ENCODE measurements around the gene TMEM125.

The TMEM125 gene

DNA sequence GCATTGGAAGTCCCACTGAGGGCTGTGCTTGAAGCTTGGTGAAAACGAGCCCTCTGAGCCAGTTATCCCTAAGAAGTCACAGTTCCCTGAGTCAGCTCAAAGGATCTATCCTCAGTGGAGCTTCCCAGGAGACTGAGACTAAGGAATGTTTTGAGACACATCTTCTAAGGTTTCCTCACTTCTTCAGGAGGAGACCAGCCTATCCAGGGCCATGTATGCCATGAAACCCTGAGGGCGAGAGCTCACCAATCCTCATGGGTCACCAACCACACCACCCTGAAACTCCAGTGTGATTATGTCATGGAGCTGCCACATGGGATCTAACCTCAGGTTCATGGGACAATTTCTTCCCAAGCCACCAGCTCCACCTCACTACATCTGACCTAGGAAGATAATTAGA, 23.4 kb downstream of the TMEM125 start:
- H3K4me3 ChIP-seq (replicated peaks; ENCODE audit: insufficient read depth, low read length): no peak overlapping the region
- DNase-seq (ENCODE audit: low read depth in 1 of 2, low spot score in 1 of 2): no peak
- no peak overlapping the region for H3K27ac ChIP-seq (replicated peaks)
- TF ChIP-seq, protein P1, sequence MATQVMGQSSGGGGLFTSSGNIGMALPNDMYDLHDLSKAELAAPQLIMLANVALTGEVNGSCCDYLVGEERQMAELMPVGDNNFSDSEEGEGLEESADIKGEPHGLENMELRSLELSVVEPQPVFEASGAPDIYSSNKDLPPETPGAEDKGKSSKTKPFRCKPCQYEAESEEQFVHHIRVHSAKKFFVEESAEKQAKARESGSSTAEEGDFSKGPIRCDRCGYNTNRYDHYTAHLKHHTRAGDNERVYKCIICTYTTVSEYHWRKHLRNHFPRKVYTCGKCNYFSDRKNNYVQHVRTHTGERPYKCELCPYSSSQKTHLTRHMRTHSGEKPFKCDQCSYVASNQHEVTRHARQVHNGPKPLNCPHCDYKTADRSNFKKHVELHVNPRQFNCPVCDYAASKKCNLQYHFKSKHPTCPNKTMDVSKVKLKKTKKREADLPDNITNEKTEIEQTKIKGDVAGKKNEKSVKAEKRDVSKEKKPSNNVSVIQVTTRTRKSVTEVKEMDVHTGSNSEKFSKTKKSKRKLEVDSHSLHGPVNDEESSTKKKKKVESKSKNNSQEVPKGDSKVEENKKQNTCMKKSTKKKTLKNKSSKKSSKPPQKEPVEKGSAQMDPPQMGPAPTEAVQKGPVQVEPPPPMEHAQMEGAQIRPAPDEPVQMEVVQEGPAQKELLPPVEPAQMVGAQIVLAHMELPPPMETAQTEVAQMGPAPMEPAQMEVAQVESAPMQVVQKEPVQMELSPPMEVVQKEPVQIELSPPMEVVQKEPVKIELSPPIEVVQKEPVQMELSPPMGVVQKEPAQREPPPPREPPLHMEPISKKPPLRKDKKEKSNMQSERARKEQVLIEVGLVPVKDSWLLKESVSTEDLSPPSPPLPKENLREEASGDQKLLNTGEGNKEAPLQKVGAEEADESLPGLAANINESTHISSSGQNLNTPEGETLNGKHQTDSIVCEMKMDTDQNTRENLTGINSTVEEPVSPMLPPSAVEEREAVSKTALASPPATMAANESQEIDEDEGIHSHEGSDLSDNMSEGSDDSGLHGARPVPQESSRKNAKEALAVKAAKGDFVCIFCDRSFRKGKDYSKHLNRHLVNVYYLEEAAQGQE (IDR thresholded peaks at IDR 0.05; ENCODE audit: insufficient replicate concordance, low read depth): no peak
- no peak for TF ChIP-seq GABPA (IDR thresholded peaks at IDR 0.05; ENCODE audit: low read depth)
- TF ChIP-seq, protein P2, sequence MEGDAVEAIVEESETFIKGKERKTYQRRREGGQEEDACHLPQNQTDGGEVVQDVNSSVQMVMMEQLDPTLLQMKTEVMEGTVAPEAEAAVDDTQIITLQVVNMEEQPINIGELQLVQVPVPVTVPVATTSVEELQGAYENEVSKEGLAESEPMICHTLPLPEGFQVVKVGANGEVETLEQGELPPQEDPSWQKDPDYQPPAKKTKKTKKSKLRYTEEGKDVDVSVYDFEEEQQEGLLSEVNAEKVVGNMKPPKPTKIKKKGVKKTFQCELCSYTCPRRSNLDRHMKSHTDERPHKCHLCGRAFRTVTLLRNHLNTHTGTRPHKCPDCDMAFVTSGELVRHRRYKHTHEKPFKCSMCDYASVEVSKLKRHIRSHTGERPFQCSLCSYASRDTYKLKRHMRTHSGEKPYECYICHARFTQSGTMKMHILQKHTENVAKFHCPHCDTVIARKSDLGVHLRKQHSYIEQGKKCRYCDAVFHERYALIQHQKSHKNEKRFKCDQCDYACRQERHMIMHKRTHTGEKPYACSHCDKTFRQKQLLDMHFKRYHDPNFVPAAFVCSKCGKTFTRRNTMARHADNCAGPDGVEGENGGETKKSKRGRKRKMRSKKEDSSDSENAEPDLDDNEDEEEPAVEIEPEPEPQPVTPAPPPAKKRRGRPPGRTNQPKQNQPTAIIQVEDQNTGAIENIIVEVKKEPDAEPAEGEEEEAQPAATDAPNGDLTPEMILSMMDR (IDR thresholded peaks at IDR 0.05; ENCODE audit: insufficient read depth, low read length): no peak
- H3K27me3 ChIP-seq (ENCODE audit: insufficient read depth, poor library complexity, severe bottlenecking): no peaks in the 10 kb centered on the region

- DNase-seq (ENCODE audit: low read depth in 1 of 2, low spot score in 1 of 2): no peak
- no peak overlapping the region for H3K4me3 ChIP-seq (replicated peaks; ENCODE audit: insufficient read depth, low read length)
- no peaks in the 10 kb centered on the region for H3K27me3 ChIP-seq (ENCODE audit: insufficient read depth, poor library complexity, severe bottlenecking)
- no peak overlapping the region for H3K27ac ChIP-seq (replicated peaks)
- no peak for TF ChIP-seq GABPA (IDR thresholded peaks at IDR 0.05; ENCODE audit: low read depth)
- TF ChIP-seq, protein P1 (IDR thresholded peaks at IDR 0.05; ENCODE audit: insufficient replicate concordance, low read depth): no peak
- no peak for TF ChIP-seq SPI1 (IDR thresholded peaks at IDR 0.05; ENCODE audit: borderline replicate concordance, low read depth)
- no peak for TF ChIP-seq POLR2AphosphoS5 (IDR thresholded peaks at IDR 0.05; ENCODE audit: low read depth)
- TF ChIP-seq, protein P2 (IDR thresholded peaks at IDR 0.05; ENCODE audit: insufficient read depth, low read length): no peak
Observed at GRCh38 chr1:43293896-43294760, 24.3 kb downstream of the TMEM125 start.

GRCh38 chr1:43294761-43295160, 25.0 kb downstream of the TMEM125 start:
- Histone ChIP-seq H3K27me3 (ENCODE audit: insufficient read depth, poor library complexity, severe bottlenecking) (no peaks in the 10 kb centered on the region), H3K27ac (replicated peaks) (no peak overlapping the region), H3K4me3 (replicated peaks; ENCODE audit: insufficient read depth, low read length) (no peak overlapping the region)
- TF ChIP-seq GABPA (IDR thresholded peaks at IDR 0.05; ENCODE audit: low read depth) (no peak), SPI1 (IDR thresholded peaks at IDR 0.05; ENCODE audit: borderline replicate concordance, low read depth) (no peak), POLR2AphosphoS5 (IDR thresholded peaks at IDR 0.05; ENCODE audit: low read depth) (no peak)
- TF ChIP-seq, protein P1 (IDR thresholded peaks at IDR 0.05; ENCODE audit: insufficient replicate concordance, low read depth): no peak
- TF ChIP-seq, protein P2 (IDR thresholded peaks at IDR 0.05; ENCODE audit: insufficient read depth, low read length): no peak
- no peak for DNase-seq (ENCODE audit: low read depth in 1 of 2, low spot score in 1 of 2)
